ENCODE measurements around the gene RASGEF1C. TPM values are rescaled to one million over a fixed set of nuclear protein-coding genes. Genes with fewer than 3 reads are reported as not detected.

Gene RASGEF1C
- polyA plus RNA-seq, 10 donors: 2.1 to 4.5 (median 2.8) TPM

GRCh38 chr5:180121826-180122413 is 87.1 kb downstream of the RASGEF1C start:
- no peak for DNase-seq

- DNase-seq: no peak
Observed at GRCh38 chr5:180120237-180121101, 88.5 kb downstream of the RASGEF1C start.

GRCh38 chr5:180119903-180120236 is 89.1 kb downstream of the RASGEF1C start:
- DNase-seq: no peak

GRCh38 chr5:180119031-180119902 is 89.7 kb downstream of the RASGEF1C start:
- DNase-seq: no peak

- DNase-seq: no peak
Observed at GRCh38 chr5:180118391-180118791, 90.6 kb downstream of the RASGEF1C start.

GRCh38 chr5:180117000-180117725 is 91.8 kb downstream of the RASGEF1C start:
- DNase-seq: no peak

GRCh38 chr5:180116077-180116999 is 92.7 kb downstream of the RASGEF1C start:
- no peak for DNase-seq

GRCh38 chr5:180115326-180116076 is 93.5 kb downstream of the RASGEF1C start:
- DNase-seq: no peak

GRCh38 chr5:180114304-180115003 is 94.6 kb downstream of the RASGEF1C start:
- no peak for DNase-seq

GRCh38 chr5:180113660-180114303 is 95.2 kb downstream of the RASGEF1C start:
- no peak for DNase-seq

- DNase-seq: no peak
Observed at GRCh38 chr5:180112181-180112861, 96.7 kb downstream of the RASGEF1C start.

GRCh38 chr5:180111273-180112002 is 97.6 kb downstream of the RASGEF1C start:
- no peak for DNase-seq

GRCh38 chr5:180109920-180110319 is 99.1 kb downstream of the RASGEF1C start:
- no peak for DNase-seq

- no peak for DNase-seq
Observed at GRCh38 chr5:180107005-180107404, 102.0 kb downstream of the RASGEF1C start.

- no peak for DNase-seq
Observed at GRCh38 chr5:180105827-180106312, 103.1 kb downstream of the RASGEF1C start.

GRCh38 chr5:180104168-180104530 is 104.9 kb downstream of the RASGEF1C start:
- DNase-seq: no peak

- no peak for DNase-seq
Observed at GRCh38 chr5:180103487-180104167, 105.4 kb downstream of the RASGEF1C start.

All from muscle of back (tissue), 11 donors.